Right forelimb (tissue), 1 donor: ENCODE results near the gene TFAP2C.
"Not testable (repeated sequence)": the region's sequence is repeated elsewhere in the genome, so short reads cannot be mapped to it uniquely, and the experiment has no call there.

Source experiments
- DNase-seq: peaks from one replicate; pipeline ENCODE4 v3.0.0-alpha.2; 2018

Gene TFAP2C

DNA sequence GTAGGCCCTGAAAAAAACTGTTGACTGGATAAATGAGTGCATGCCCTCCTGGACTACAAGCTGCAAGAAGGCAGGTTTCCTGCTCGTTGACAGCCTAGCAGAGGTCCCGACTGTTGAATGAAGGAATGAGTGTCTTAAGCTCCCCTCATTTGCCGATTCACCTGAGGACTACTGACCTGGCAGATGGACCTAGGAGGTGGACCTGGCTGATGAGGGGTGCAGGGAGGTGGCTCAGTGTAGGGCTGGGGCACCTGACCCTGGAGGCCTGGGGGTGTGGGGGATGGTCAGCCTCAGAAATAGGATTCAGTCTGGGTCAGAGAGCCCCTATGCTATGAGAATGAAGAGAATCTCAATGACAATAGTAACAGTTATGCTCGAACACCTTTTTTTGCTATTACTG lies 11.6 kb upstream of the TFAP2C start:
- no peak for DNase-seq

DNA sequence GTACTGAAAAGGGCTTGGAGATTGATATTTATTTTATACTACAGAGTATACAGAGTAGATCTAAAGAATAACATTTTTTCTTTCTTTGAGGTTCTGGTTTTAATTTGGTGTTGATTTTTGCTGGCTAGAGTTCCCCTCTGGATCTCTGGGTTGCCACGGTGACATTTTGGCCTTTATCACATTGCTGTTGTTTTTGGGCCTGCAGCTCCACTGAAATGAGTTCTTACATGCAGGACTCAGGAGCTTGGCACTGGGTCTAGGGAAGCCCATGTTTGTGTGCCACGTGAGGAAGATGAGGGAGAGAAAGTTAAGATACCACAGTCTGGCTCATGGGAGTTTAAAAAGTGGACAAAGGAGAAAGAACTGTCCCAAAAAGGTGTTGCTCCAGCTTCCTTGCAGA lies 7.4 kb upstream of the TFAP2C start:
- no peak for DNase-seq

DNA sequence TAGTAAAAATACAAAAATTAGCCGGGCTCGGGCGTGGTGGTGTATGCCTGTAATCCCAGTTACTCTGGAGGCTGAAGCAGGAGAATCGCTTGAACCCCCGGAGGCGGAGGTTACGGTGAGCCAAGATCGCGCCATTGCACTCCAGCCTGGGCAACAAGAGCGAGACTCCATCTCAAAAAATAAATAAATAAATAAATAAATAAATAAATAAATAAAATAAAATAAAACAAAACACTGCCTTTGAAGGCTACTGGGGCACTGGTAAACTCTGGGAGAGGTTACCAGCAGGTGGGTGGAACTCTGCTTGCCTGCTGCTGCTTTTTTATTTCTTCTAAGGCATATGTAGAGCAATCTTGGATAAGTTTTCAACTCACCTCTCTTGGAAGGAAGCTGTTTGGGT lies 5.2 kb upstream of the TFAP2C start:
- not testable (repeated sequence) for DNase-seq

DNA sequence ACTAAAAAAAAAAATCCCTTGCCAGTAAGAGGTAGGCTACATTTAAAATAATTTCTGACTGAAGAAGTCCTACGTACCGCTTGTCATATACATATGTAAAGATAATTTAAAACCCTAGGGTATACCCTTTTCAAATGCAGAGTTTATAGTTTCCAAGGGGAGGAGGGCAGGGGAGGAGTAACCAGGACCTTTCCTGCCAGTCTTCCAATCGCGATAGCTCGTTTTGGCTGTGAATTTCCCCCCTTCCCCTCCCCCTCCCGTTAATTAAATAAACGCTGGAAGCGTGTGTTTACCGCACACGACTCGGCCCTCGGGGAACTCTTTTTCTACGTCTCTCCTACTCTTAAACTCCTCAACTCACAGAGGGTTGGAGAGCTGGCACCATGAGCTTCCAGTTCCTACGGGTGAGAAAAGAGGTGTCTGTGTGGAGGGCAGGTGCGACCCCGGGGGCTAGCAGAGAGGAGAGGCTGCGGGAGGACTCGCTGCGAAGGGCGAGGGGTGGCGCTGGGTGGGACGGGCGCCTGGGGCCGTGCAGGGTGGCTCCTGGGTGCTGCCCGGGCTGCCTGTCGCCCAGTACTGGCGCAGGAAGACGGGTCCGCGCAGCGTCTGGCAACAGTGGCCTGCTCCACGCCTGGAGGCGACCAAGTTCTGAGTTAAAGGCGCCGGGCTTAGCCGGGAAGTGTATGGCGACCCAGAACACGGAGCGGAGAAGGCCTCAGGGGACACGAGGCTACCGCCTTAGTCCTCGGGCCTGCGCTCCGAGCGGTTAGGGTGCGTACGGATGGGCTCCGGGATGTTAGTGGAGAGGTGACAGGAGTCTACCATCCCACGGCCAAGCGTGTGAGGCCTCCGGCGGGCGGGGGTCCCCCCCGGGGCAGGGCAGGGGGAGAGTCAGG lies 4.1 kb upstream of the TFAP2C start:
- no peak for DNase-seq

DNA sequence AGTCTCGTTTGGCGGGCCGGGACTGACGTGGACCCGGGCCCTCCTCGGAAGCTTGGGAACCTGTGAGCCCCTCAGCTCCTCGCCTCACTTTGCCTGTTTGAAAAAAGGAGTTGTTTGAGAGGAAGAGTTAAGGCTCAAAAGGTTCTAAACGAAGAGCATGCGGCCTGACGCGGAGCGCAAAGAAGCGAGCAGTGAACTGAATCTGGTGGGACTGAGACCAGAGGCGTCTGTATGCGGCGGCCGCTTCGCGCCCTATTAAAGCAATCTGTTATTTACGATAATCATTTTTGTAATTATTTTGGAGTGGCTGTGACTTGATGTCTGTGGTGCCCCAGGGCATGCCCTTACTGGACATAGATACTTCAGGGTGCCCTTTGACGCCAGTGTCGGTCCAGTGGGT lies 3.3 kb upstream of the TFAP2C start:
- DNase-seq = no peak

DNA sequence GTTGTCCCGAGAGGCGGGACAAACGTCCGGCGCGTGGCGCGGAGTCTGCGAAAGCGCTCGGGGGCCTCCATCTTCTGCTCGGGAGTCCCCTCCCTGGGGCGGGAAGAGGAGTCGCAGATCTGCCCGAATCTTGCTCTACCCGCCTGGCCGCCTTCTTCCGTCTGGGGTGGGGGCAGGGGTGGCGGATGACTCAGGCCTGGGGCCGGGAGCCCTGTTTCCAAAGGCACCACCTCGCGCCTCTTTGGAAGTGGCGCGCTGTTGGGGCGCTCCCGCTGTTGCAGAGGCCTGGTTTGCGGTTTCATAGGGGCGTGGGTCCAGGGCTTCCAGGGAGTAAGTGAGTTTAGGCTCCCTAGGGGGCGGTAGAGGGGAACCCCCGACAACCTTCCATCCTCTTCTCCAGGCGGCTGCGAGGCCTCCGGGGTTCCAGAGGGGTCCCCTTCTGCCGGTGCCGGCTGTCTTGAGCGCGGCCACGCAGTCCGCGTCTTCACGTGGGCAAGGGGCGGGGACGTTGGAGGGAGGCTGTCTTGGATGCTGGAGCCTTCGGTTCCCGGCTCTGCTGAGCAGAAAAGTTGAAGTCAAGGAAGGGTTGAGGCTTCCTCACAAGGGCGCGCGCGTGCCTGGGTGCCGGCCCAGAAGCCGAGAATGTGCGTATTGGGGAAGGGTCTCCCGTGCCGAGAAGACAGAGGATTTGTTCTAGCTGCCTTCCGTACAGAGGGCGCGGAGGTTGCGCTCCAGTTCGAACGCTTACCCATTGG lies 2.6 kb upstream of the TFAP2C start:
- DNase-seq = no peak

DNA sequence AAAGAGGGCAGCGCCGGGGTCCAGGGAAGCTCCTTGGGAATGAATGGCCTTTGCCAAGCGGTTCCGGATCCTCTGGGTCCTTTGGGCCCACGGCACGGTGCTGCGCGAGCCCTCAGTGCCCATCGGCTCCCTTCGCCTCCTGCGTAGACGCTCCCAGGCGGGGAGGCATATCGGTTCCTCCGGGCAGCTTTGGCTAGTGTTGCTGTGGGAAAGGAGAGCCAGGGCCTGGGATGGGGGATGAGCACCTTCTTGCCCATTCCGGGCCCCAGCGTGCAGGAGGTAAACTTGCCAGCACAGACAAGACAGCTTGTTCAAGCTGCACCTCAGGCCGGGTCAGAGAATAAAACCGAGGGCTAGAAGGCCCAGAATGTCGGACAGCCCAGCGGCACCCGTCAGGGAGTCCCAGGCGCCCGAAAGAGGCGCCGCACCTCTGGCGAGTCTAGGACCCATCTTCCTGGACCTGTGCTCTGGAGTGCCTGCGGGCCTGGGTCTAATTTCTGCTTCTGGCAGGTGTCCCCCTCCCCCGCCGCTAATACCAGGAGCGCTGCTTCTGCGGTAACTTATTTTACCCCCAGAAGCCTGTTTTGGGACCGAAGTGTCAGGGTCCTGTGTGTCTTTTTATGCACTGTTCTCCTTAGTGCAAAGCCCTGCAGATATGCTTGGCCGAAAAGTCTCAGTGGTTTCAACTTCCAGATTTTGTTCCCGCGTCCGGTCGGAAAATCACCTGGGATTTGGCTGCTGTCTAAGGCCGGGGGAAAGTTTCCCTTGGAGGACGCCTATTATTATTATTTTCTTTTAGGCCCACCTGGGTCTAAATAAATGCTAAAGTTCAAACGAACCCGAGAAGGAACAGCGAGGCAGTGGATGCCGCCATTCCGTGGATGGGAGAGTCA lies 1.7 kb upstream of the TFAP2C start:
- DNase-seq = no peak

DNA sequence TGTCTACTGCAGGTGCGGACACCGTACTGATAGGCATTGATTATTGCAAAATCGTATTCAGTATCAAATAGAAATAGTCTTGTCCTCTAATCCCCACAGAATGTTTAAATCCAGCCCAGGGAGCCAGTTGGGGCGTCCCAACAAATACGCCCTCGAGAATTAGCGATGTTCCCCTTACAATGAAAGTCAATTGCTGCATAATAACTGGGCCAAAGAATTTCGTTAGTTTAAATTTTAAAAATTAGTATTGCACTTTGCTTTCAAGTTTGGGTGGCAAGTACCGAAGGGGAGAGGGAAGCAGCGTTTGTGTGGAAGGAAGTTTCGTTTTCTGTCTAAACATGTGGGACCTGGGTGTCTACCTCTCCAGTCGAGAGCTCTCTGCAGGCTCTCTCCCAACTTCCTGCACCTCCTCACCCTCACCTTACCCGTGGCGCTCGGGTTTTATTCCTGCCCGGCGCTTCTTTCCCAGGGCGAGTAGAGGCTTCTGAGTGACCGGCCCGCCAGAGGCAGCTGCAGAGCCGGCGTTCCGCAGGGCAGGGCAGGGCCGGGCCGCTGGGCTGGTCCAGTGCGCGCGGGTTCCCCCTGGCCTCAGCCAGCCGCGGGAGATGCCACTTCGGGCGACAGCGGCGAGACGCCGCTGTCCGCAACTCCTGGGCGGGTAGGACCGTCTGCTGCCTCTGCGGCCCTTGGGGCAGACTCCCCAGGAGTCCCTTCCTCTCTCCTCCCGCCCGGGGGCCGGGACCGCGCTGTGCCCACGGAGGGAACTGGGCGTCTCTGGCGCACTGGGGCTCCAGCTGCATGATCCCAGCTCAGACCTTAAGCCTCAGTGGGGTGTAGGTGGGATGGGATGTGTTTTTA lies 862 bp upstream of the TFAP2C start:
- DNase-seq = no peak

DNA sequence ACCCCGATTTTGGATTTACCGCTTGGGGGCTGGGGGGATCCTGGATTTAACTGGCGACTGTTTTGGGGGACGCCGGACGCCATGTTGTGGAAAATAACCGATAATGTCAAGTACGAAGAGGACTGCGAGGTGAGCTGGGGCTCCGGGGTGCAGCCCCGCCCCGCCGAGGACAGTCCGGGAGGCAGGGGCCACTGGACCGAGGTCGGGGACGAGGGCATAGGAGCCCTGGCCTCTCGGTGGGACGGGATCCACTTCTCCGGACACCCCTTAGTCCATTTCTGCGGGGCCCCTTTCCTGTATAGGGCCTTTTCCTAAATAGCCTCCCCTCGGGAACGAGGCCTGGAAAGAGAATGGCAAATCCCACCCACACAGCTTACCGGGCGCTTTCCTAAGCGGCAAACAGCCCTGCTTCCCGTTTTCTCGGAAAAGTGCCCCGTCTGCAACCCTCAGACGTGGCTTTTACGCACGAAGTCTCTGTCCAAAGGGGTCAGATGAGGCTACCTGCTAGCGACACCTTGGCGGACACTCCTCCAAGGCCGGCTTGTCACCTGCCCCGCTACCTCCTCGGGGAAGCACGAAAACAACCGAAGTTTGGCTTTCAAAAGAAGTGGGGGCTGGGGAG lies 469 bp downstream of the TFAP2C start:
- DNase-seq = no peak

DNA sequence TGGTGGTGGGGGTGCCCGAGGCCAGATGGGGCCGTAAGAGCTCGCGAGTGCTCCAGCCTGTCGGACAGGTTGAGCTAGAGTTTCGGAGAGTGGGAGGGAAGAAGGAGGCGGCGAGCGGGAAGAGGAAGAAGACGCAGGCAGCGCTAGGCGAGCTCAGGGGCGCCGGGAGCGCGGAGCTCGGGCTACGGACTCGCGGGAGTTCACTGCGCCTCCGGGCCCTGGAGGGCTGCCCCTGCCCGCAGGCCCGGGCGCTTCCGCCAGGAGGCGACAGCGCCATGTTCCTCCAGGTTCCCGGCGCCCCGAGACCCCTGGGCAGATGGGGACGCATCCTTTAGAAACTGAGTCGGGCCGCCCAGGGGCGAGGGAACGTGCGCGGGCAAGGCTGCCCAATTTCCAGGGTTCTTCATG lies 984 bp downstream of the TFAP2C start:
- DNase-seq = no peak

DNA sequence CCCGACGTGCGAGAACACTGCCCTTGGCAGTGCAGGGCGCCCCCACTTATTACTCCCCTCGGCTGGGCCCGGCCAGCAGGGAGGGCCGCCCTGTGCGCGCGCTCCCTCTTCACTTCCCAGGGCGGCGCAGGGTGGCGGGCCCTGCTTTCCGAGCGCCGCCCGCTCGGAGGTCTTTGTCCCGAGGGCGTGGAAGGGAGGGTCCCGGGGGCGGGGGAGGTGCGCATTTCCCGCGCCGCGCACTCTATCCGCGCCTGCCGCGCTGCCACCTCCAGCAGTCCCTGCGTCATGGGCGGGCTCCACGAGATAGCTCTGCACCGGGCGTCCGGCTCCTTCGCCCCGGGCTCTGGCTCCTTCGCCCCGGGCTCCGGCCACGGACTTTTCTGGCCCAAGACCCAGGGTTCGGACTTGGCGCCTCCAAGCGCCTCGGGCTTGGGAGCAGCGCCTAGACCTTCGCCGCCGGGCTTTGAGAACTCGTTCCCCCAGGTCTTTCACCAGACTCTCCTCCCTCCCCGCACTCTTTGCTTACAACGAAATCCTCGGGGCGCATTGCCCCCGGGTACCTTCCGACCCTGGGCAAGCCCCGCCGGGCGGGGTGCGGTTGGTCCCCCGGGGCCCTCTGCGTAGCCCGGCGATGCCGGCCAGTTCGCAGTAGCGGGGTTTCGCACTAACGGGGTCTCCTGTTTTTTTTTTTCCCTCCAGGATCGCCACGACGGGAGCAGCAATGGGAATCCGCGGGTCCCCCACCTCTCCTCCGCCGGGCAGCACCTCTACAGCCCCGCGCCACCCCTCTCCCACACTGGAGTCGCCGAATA lies 1.6 kb downstream of the TFAP2C start:
- no peak for DNase-seq

DNA sequence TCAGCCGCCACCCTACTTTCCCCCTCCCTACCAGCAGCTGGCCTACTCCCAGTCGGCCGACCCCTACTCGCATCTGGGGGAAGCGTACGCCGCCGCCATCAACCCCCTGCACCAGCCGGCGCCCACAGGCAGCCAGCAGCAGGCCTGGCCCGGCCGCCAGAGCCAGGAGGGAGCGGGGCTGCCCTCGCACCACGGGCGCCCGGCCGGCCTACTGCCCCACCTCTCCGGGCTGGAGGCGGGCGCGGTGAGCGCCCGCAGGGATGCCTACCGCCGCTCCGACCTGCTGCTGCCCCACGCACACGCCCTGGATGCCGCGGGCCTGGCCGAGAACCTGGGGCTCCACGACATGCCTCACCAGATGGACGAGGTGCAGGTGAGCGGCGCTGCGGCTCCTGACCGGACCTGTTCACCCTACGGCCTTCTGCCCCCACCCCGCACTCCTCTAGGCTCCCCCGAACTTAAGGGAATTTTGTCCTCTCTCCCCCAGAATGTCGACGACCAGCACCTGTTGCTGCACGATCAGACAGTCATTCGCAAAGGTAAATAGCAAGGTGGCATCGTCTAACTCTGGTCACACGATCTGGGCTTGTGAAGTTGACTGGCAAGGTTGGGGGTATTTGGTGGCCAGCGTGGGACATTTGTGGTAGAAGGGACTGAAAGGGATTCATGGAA lies 2.3 kb downstream of the TFAP2C start:
- DNase-seq = no peak

DNA sequence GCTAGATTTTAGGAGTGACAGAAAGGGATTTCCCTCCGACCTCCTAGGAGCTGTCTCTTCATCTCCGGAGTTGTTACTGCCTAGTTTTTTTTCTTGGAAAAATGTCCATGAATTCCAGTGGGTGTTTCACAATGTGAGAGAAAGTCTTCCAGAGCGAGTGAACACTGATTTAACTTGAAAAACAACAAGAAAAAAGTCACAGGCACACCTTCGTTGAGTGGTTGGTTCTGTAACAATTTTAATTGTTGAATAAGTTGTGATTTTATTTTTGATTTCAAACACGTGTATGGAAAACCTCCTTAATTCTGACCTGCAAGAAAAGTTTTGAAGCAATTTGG lies 2.9 kb downstream of the TFAP2C start:
- no peak for DNase-seq

DNA sequence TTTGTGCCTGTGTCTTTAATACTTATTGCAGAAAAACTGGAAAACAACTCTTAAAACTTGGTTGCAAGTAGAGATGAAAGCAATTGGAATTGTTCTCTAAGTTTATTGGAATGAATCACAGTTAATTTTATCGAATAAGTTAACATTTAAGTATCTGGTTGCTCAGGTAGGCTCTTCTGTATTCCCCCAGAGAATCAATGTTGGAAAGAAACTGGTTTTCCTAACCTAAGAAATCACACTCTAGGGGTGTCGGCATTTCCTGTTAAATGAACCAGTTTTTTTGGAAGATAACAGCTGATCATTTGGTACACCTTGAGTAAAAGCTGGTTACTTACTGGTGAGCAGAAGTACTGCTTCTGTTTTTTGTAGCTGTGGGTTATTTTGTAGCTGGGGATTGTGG lies 5.2 kb downstream of the TFAP2C start:
- DNase-seq = no peak

DNA sequence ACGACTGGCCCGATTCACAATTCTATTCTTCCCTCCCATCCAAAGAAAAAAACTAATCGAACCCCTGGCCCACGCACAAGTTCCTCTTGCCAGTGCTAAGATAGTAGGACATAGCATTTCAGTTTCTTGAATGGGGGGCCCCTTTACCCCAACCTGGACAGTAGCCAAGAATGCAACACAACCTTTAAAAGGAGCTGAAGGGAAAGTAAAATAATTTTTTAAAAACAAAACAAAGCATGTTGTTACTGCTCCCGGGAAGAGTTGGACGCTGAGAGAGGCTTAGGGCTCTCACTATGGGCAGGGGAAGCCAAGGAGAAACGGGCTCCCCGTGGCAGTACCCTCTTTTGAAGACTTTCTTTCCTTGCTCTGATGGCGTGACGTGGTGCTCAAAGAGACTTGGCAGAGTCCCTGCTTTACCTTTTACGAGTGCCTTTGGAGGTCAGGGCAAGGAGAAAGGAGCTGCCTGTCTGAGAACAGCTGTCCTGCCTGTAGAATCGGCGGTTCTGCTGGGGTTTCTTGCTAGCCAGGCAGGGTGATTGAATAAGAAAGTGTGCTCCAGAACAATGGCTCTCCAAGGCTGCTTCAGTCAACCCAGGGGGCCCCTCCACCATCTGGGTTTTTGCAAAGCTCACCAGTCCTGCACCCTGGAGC lies 5.8 kb downstream of the TFAP2C start:
- DNase-seq = no peak

DNA sequence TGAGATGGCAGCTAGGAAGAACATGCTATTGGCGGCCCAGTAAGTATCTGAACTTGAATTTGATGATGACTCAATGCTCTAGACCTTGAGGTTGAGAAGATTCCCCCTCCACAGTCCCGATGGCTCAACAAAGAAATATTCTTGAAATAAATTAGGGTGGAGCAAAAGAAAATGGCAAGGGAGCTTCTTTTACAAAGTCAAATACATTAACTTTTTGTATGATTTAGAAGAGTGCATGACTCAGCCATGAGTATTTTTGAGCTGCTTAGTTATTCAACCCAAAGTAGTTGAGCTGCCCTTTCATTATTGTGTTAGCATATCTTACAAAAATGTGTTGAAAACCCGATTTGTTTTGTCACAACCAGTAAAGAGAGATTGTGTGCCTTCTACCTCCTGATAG lies 7.6 kb downstream of the TFAP2C start:
- no peak for DNase-seq

DNA sequence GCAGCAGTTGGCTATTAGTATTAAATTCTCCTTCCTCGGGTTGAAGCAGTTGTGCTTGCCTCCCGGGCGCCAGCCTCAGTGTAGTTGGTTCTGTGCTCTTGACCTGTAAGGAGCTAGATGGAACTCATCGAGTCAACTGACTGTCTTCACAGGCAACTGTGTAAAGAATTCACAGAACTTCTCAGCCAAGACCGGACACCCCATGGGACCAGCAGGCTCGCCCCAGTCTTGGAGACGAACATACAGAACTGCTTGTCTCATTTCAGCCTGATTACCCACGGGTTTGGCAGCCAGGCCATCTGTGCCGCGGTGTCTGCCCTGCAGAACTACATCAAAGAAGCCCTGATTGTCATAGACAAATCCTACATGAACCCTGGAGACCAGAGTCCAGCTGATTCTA lies 8.5 kb downstream of the TFAP2C start:
- DNase-seq = no peak

DNA sequence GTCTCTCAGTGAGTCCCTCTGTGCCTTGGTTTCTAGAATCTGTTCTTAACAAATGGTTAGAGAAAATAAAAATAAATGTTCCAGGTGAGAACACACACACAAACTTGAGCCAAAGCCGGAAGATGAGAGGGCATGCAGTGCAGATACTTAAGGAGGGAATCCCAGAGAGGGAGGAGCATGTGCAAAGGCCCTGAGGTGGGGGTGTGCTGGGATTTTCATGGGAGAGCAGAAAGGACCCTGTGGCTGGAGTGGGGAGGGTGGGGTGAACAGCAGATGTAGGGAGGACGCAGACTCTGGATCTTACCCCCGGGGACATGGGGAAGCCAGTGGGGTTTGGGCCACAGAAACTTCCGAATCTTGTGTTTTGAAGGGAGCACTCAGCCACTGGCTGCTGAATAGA lies 17.5 kb downstream of the TFAP2C start:
- DNase-seq = no peak

DNA sequence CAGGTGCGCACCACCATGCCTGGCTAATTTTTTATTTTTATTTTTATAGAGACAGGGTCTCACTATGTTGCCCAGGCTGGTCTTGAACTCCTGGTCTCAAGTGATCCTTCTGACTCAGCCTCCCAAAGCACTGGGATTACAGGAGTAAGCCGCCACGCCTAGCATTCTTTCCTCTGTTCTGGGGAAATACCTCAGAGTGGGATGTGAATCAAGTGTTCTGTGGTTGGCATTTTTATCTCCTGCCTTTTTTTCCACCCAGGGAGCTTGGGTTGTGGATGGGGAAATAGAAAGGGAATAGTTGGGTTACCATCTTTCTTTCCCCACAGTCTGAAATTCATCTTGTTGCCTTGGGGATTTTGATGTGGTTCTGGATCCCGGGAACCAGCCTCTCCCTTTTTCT lies 24.1 kb downstream of the TFAP2C start:
- no peak for DNase-seq

DNA sequence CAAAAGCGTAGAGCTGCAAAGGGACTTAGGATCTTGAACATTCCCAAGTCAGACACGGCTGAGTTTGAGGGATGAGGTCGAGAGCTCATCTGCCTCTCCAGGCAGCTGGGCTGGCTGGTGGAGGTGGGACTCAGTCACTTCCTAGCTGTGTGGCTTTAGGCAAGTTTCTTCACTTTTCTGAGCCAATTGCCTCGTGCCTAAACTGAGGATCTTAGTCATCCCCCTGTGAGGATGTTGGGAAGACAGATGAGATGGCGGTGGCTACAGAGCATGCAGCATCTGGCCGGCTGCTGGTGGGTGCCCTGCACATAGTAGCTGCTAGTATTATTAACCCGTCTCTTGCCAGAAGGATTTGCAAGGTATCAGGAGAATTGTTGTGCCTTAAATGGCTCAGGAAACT lies 27.5 kb downstream of the TFAP2C start:
- DNase-seq = no peak
